ENCODE measurements around the gene TMEM245. TPM values are rescaled to one million over a fixed set of nuclear protein-coding genes. Genes with fewer than 3 reads are reported as not detected.

The TMEM245 gene
- total and polyA plus RNA-seq, 2 of the 13 experiments (the other 11 are each of a cell fraction or from before 2014, with no cell fraction given), result 53.5 to 55.4 TPM

DNA sequence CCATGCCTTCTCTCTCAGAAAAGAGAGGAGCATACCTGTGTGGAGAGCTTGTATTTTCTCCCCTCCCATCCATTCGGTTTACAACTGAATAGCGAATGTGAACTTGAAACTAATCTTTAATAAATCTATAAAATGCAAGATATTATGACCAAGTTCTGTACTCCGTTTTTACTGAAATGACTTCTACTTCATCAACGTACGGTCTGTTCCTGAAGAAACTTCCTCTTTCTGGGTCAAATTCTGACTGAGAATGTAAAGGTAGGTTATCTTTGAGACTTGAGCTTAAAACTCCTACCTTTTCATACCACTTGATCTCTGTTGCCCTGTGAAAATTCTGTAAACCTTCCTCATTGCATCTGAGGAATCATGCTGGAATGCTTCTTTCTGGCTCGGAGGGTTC lies 102.3 kb downstream of the TMEM245 start:
- POLR2A ChIA-PET, result interaction anchor here (0.9 kb wide), 1 partner anchor 20 kb away, joined by 3 read pairs; no protein-coding TSS in a partner anchor
- no peak overlapping the region for H3K27ac ChIP-seq (ENCODE audit: extremely low read length, insufficient read depth, low read length)
- no peaks in the 10 kb centered on the region for H4K20me1 ChIP-seq (ENCODE audit: insufficient read depth, low read length)
- peaks cover 30% of the 10 kb centered on the region for H3K4me1 ChIP-seq (ENCODE audit: insufficient read depth, low read length)
- no peaks in the 10 kb centered on the region for H3K27me3 ChIP-seq (ENCODE audit: control insufficient read depth in 1 of 2, insufficient read depth in 2 of 2, low read length in 2 of 2)
- H3K9me3 ChIP-seq (ENCODE audit: low read length), result no peaks in the 10 kb centered on the region
- 94% methylated on average over 6 of the region's 6 CpGs for WGBS (ENCODE audit: low lambda C conversion rate)
- H3K79me2 ChIP-seq (ENCODE audit: insufficient read depth, low read length), result peaks cover 2% of the 10 kb centered on the region
- no peak overlapping the region for H3K9ac ChIP-seq (ENCODE audit: insufficient read depth, low read depth, low read length)
- H3K4me3 ChIP-seq (replicated peaks in 1 of 3; ENCODE audit: insufficient read depth in 1 of 3, low read depth in 2 of 3, low read length in 3 of 3), result no peak overlapping the region
- ATAC-seq (no peak), FAIRE-seq (no peak), DNase-seq (ENCODE audit: low spot score) (no peak)
- in situ Hi-C loops (cut with HindIII; ENCODE audit: extremely low pct_ligation_motif_present, low pct_unique_long_range_greater_than_20kb), result no loop called here
- H2AFZ ChIP-seq (ENCODE audit: low read length), result no peak overlapping the region
- BruUV-seq (replicated peaks), result no TSS peak
- peaks cover 11 to 21% of the 10 kb centered on the region in 2 experiments; a peak in 4 of 5 replicates for H3K36me3 ChIP-seq (replicated peaks in 1 of 2; ENCODE audit: control insufficient read depth in 1 of 2, insufficient read depth in 2 of 2, low read length in 2 of 2)
- intact Hi-C loops (cut with micrococcal nuclease; ENCODE audit: unreplicated experiment), result no loop called here
- H3K4me2 ChIP-seq (ENCODE audit: low read depth, low read length), result no peak overlapping the region
- CTCF ChIA-PET (ENCODE audit: low intra/inter-chr PET ratio, low total read pairs), result no interaction called here
- TF ChIP-seq, protein P1, sequence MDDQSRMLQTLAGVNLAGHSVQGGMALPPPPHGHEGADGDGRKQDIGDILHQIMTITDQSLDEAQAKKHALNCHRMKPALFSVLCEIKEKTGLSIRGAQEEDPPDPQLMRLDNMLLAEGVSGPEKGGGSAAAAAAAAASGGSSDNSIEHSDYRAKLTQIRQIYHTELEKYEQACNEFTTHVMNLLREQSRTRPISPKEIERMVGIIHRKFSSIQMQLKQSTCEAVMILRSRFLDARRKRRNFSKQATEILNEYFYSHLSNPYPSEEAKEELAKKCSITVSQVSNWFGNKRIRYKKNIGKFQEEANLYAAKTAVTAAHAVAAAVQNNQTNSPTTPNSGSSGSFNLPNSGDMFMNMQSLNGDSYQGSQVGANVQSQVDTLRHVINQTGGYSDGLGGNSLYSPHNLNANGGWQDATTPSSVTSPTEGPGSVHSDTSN (CRISPR knock-in tag; IDR thresholded peaks at IDR 0.05; ENCODE audit: borderline replicate concordance), result no peak
- TF ChIP-seq DNMT3B (CRISPR knock-in tag; conservative IDR thresholded peaks at IDR 0.05) (no peak), ZNF644 (CRISPR knock-in tag; IDR thresholded peaks at IDR 0.05; ENCODE audit: low read depth) (no peak), SALL2 (CRISPR knock-in tag; IDR thresholded peaks at IDR 0.05) (no peak), ZNF343 (CRISPR knock-in tag; IDR thresholded peaks at IDR 0.05) (no peak), POLR2A (IDR thresholded peaks at IDR 0.05; ENCODE audit: insufficient read depth in 1 of 2, low read depth in 2 of 2, low read length in 2 of 2) (no peak), MAFF (IDR thresholded peaks at IDR 0.05; ENCODE audit: low read depth, low read length) (no peak), ARNT2 (CRISPR knock-in tag; IDR thresholded peaks at IDR 0.05; ENCODE audit: low read depth) (no peak), ZNF367 (CRISPR knock-in tag; IDR thresholded peaks at IDR 0.05; ENCODE audit: borderline replicate concordance) (no peak), NCOA2 (CRISPR knock-in tag; IDR thresholded peaks at IDR 0.05) (no peak), GABPA (IDR thresholded peaks at IDR 0.05; ENCODE audit: low read depth, low read length) (no peak), GABPA (CRISPR knock-in tag; IDR thresholded peaks at IDR 0.05; ENCODE audit: low read depth) (no peak), PCBP2 (optimal IDR thresholded peaks at IDR 0.05; ENCODE audit: low read depth, low read length, poor library complexity, severe bottlenecking) (no peak), ZNF619 (CRISPR knock-in tag; IDR thresholded peaks at IDR 0.05) (no peak), ZNF207 (IDR thresholded peaks at IDR 0.05; ENCODE audit: borderline replicate concordance) (no peak), DPF2 (CRISPR knock-in tag; IDR thresholded peaks at IDR 0.05; ENCODE audit: borderline replicate concordance, low read depth) (no peak), SIN3A (IDR thresholded peaks at IDR 0.05; ENCODE audit: borderline replicate concordance, low read depth, low read length) (no peak)
- TF ChIP-seq, protein P2, sequence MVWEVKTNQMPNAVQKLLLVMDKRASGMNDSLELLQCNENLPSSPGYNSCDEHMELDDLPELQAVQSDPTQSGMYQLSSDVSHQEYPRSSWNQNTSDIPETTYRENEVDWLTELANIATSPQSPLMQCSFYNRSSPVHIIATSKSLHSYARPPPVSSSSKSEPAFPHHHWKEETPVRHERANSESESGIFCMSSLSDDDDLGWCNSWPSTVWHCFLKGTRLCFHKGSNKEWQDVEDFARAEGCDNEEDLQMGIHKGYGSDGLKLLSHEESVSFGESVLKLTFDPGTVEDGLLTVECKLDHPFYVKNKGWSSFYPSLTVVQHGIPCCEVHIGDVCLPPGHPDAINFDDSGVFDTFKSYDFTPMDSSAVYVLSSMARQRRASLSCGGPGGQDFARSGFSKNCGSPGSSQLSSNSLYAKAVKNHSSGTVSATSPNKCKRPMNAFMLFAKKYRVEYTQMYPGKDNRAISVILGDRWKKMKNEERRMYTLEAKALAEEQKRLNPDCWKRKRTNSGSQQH (CRISPR knock-in tag; IDR thresholded peaks at IDR 0.05; ENCODE audit: low read depth), result no peak
- TF ChIP-seq, protein P3, sequence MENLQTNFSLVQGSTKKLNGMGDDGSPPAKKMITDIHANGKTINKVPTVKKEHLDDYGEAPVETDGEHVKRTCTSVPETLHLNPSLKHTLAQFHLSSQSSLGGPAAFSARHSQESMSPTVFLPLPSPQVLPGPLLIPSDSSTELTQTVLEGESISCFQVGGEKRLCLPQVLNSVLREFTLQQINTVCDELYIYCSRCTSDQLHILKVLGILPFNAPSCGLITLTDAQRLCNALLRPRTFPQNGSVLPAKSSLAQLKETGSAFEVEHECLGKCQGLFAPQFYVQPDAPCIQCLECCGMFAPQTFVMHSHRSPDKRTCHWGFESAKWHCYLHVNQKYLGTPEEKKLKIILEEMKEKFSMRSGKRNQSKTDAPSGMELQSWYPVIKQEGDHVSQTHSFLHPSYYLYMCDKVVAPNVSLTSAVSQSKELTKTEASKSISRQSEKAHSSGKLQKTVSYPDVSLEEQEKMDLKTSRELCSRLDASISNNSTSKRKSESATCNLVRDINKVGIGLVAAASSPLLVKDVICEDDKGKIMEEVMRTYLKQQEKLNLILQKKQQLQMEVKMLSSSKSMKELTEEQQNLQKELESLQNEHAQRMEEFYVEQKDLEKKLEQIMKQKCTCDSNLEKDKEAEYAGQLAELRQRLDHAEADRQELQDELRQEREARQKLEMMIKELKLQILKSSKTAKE (CRISPR knock-in tag; IDR thresholded peaks at IDR 0.05; ENCODE audit: borderline replicate concordance), result no peak
- TF ChIP-seq, protein P4, sequence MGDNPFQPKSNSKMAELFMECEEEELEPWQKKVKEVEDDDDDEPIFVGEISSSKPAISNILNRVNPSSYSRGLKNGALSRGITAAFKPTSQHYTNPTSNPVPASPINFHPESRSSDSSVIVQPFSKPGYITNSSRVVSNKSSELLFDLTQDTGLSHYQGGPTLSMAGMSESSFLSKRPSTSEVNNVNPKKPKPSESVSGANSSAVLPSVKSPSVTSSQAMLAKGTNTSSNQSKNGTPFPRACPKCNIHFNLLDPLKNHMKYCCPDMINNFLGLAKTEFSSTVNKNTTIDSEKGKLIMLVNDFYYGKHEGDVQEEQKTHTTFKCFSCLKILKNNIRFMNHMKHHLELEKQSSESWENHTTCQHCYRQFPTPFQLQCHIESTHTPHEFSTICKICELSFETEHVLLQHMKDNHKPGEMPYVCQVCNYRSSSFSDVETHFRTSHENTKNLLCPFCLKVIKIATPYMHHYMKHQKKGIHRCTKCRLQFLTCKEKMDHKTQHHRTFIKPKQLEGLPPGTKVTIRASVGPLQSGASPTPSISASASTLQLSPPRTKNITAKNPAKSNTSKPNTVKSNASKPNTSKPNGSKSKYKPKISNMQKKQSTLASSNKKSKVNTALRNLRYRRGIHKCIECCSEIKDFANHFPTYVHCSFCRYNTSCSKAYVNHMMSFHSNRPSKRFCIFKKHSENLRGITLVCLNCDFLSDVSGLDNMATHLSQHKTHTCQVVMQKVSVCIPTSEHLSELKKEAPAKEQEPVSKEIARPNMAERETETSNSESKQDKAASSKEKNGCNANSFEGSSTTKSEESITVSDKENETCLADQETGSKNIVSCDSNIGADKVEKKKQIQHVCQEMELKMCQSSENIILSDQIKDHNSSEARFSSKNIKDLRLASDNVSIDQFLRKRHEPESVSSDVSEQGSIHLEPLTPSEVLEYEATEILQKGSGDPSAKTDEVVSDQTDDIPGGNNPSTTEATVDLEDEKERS (CRISPR knock-in tag; IDR thresholded peaks at IDR 0.05), result no peak

Data from HepG2 (cell line).